Occipital lobe (tissue), 2 donors: Measurements from ENCODE around the gene GAPDHS. TPM values are rescaled to one million over a fixed set of nuclear protein-coding genes. Genes with fewer than 3 reads are reported as not detected.

Experiments
- DNase-seq: peaks from one replicate; lab custom pipeline; 2025; lab: John Stamatoyannopoulos, UW
- total RNA-seq: library from RNA; depleted of rRNA; stranded (reverse); fragments of >200 nt; gene quantifications from one replicate; pipeline ENCODE4 v1.2.3, GENCODE V29; 2014

Gene GAPDHS
- not detected for total RNA-seq

DNA sequence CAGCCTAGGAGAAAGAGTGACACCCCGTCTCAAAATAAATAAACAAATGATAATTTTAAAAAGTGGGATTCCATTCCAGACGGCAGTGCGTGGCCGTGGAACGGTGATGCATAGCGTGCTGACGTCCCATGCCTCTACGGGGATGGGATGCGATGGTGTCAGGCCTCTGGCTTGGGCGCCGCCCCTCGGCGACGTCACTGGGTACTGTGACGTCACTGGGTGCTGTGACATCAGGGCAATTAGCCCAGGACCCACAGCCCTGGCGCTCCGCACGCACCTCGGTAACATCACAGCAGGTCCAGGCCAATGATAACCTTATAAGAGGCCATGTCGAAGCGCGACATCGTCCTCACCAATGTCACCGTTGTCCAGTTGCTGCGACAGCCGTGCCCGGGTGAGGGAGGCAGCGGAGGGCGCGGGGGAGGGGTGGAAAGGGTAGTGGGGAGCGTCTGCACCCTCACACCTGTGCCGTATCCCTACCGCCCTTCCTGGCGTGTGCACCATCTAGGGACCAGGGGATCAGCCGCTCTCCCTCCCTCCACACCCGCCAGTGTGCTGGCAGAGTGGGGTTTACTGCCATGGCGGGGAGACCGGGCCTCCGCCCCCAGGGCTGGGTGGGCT is at the start of gene GAPDHS:
Gene GAPDHS, plus strand, starts transcription at position 256 of the 621 bp plus-strand sequence. Its CDS starts 72 bp downstream, at position 328.
- no peak for DNase-seq

DNA sequence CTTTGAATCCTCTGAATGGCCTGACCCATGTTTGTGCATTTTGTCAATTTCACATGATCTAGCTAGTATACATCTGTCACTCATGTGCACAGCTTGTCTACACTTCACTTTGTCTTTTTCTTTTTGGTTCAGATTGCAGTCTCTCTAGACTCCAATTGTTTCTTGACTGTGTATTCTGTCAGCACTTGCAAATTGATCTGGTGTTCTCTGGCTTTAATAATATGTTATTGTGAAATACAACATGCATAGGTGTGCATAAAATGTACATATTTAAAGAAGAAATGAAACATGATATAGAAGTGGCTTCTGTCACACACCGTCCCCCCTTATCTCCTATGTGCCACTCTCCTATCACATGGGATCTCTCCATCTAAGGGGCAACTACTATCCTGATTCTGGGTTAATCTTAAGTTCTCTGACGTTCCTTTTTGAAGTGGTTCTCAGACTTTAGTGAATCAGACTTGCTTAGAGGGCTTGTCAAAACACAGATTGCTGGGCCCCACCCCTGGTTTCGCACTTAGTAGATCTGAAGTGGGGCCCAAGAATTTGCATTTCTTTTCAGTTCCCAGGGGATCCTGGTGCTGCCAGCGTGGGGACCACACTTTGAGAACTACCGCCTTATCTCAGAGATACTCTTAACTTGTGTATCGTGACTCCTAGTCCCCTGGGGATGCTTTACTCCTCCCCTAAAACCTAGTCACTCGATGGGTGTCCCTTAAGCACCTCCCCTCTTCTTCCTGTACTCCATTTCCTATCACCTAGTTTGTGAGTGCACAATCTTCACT is 48.8 kb upstream of the GAPDHS start:
- DNase-seq, result no peak

DNA sequence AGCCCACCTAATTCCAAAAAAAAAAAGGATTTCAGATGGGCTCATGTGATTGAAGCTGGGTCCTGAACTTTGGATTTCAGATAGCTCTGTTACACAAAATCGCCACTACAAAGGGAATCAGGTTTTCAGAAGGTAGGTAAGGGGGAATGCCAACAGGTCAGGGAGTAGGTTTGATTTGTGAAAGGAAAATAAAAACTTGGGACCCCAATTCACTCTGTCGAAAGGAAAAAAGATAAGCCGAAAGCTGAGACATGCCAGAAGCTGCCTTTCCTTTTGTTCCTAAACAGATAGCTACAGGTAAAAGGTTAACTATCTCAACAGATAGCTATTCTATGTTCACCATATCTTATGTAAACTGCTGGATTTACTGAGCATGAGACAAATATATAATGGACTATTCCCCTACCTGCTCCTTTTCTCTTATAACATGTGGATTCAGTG is 47.0 kb upstream of the GAPDHS start:
- DNase-seq, result no peak

DNA sequence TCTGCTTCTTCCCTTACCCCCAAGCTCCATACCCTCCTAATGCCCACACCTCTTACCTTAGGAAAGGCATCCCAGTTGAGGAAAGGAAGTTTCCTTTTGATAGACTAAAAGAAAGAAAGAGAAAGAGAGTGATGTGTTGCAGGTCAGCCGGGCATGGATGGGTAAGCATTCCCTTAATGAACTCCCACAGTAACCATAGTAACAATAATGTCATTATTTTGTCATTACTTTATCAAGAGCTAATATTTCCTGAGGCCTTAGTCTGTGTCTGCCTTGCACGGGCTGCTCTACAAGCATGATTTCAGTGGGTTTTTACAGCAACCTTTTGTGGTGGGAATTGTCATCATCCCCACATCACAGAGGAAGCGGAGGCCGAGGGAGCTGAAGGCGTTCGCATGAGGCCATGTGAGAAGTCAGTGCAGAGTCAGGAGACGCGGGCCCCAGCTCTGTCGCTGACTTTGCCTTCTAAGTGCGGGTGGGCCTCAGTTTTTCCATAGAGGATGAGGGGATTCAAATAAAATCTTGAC is 45.5 kb upstream of the GAPDHS start:
- no peak for DNase-seq

DNA sequence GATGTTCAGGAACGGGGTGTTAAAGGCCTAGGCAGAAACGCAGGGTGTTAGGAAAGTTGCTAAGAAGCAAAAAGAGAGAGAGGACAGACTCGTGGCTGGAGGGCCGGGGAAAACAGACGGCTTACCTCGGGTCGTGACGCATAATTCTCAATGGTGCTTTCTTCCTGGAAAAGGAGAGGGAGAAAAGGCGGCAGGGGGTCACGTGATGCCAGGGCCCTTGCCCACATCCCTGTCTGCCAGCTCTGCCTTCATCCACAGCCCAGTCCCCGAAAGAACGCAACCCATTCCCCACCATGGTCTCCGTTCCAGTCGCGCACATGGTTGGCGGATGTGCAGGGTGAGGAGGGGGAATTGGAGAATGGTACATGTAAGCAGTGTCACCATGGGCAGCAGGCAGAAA is 44.6 kb upstream of the GAPDHS start:
- DNase-seq, result no peak

DNA sequence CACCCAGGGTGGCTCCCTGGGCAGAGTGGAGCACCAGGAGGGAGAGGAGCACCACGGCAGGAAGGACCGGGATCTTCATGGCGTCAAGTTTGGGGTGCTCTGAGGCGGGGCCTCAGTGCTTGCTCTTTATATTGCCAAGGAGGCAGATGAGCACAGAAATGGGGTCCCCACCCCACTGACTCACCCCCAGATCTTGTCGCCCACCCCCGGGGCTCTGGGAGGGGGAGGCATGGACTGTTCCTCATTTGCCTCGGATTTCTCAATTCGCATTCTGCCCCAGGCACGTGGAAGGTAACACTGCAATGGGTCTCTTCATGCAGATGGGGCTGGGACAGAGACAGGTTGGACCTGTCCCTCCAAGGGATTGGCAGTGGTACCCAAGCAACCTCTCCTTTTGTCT is 42.9 kb upstream of the GAPDHS start, which contains the start of gene KRTDAP:
Gene KRTDAP, minus strand, starts transcription at position 101 of the 400 bp plus-strand sequence. Its CDS starts 22 bp downstream, at position 79.
- no peak for DNase-seq

DNA sequence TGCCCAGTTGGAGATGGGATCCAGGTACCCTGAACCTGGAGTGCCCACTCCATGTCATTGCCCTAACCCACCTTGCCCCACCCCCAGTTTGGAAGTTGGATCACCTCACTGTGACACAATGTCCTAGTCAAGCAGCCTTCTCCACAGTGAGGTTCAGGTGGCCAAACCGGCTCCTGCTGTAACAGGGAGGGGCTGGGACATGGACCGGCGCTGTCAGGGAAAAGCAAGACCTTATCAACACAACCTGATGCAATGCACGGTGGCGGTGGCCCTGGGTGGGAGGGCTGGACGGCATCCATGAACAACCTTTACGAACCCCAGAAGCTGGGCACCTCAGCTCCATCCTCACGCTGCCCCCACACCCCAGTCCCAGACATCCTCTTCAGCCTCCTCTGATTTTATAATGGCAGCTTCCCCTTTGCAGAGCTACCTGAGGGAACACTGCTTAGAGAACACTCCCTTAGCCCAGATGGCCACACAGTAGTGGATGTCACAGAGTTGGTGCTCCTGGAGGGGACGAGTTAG is 41.4 kb upstream of the GAPDHS start:
- DNase-seq, result no peak

DNA sequence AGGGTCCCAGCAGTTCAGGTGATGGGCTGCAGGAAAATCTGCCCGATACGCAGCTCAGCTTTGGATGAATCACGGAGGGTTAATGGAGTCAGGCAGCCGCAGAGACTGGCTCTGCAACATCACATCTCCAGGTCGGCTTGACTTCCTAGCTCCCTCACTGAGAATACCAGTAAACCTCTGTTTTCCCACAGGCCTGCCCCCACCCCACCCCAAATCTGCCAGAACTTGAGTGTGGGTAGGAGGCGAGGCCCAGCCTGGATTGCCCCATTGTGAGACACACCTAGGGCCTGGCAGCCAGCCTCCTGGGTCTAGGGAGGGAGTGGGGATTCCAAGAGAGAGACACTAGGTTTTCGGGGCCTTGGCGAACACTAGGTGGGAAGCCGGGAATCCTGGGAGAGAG is 39.3 kb upstream of the GAPDHS start:
- DNase-seq, result no peak

DNA sequence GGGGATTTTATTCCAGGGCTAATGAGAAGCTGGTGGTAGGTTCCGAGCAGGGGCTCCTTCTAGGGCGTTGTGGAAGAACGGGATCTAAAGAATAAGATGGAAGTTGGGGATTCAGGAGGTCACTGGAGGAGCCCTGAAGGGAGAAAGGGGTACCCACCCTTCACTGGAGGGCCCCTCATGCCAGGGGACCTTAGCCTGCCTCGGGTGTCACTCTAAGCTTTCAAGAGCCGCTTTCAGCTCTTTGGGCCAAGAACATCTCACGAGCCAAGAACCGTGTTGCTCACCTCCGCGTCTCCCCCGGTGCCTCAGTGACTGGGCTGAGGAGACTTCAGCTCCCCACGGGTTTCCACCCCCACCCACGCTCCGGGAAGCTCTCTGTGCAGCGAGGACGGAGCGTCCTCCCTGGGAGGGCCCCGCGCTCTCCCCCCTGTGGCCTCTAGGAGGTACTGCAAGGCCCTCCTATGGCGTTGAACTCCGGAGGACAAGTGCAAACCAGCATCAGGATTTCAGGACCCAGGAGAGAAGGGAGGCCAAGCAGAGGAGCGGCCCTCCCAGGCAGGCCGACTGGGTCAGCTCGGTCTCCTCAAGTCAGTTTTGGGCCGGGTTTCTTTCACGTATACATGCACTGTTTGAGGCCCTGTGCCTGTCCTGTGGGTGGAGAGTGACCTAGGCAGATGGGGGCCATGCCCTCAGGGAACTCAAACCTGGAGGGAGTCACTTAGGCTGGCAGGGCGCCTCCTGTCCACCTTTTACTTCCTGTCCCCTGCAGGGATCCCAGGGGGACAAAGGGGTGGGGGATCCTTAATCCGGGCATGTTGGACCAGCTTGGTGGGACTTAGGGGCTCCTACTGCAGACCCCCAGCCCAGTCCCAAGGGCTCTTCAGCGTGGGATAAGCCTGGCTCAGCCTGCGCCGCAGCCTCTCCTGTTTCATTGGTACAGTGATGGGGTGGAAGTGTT is 37.9 kb upstream of the GAPDHS start:
- peak; percentile 51 for DNase-seq

DNA sequence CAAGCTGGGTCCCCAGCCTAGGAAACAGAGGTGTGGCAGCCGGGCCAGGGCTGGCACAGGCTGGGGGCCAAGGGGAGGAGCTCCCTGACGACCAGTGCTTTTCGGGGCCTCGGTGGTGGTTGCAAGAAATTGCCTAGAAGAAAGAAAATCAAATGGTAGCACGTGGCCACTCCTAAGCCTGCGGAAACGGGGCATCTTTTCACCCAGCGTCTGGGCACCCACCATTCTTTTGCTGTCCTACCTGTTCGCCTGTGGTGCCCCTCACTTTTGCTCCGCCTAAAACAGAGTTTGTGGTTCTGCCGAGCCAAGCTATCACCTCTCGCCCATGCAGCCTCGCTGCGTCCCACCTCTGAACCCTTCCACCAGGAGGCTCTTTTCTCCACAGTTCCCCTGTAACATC is 35.9 kb upstream of the GAPDHS start:
- DNase-seq, result no peak

DNA sequence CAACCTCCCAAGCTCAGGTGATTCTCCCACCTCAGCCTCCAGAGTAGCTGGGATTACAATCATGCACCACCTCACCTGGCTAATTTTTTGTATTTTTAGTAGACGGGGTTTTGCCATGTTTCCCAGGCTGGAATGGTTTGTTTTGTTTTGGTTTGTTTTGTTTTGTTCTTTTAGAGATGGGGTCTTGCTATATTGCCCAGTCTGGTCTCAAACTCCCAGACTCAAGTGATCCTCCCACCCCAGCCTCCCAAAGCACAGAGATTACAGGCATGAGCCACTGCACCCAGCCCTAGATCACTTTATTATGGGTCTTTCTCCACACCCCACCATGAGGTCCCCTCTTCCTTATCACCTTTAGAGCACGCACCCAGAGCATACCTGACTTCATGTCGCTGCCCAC is 35.0 kb upstream of the GAPDHS start:
- DNase-seq, result no peak

DNA sequence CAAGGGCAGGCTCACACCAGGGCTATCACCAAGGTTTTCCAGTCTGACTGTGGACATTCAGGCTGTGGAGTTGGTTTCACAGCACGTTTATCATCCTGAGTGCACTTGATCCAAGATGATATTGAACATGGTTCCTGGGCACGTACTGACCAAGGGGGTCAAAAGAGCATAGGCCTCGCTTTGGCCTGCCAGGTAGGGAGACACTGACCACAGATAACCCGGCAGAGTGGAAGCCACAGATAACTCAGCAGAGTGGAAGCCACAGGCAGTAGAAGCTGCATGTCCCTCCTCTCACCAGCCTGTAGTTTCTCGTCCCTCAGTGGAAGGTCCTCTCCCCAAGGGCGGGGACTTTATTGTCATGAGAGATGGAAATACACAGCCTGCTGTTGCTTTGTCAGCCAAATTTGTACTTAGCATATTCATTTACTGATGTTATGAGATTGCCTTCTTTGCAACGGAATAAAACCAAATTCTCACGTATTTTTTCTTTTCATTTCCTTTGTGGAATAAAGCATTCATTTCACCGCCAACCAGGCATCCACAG is 34.2 kb upstream of the GAPDHS start:
- no peak for DNase-seq

DNA sequence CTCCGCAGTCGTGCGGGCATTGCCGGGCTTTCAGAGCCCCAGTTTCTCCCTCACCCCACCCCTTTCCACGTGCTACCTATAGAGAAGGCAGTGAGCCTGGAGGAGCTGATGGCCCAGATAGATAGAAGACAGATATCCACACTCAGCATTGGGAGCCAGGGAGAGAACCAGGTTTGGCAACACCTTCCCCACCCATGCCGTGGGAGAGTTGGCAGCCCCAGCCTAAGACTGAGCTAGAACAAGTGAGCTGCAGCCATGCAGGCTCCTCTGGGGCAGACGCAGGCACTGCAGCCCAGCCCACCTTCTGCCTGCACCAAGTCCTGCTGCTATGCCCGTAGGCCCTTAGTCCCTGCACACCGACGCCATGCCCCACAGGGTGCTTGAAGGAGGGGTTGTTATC is 32.6 kb upstream of the GAPDHS start:
- DNase-seq, result no peak

DNA sequence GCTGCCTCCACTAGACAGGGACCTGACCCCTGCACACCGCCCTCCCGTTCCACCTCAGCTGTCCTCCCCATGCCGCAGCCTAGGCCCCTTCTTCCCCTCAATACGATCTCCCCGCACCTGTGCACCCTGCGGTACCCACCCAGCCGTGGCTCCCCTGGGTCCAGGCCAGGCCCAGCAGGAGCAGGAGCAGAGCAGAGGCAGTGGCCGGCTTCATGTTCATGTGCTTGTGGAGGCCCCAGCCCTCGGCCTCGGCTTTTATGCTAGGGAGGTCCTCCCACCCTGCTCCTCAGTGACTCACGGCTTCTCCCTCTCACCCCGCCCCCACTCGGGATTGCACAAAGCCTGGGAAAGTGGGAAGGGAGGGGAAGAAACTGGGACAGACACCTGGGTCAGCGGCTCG is 31.6 kb upstream of the GAPDHS start:
- peak; percentile 40 for DNase-seq

DNA sequence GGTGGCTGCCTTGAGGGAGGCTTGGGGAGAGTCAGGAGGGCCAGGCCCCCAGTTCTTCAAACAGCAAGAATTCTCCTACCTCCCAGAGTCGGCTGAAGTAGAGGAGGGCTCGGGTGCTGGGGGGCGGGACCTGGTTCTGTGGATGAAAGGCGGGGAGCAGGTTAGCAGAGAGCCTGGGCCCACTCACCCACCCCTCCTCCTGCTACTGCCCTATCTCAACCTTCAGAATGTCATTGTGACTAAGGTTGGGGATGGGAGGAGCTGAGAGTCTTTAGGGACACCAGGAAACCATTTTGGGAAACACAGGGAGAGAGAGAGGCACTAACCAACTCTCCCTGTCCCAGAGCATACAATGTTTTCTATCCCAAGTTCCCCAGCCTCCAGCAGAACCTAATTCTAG is 30.5 kb upstream of the GAPDHS start:
- DNase-seq, result no peak

DNA sequence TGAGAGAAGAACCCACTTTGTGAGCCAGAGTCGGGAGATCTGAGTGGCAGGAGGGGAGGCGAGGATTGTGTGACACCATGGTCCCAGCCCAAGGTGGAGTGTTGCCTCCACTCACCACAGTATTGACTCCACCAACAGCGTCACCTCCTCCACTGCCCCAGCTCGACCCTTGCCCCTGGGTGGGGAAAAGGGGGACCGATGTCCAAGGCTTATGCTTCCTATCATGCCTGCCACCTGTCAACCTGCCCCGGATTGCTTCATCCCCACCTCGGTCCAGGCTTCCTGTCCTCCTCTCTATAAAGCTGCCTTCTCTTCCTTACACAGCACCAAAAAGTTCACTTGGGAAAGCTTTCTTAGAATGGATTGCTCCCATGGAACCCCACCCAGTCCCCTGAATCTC is 27.2 kb upstream of the GAPDHS start:
- DNase-seq, result no peak

DNA sequence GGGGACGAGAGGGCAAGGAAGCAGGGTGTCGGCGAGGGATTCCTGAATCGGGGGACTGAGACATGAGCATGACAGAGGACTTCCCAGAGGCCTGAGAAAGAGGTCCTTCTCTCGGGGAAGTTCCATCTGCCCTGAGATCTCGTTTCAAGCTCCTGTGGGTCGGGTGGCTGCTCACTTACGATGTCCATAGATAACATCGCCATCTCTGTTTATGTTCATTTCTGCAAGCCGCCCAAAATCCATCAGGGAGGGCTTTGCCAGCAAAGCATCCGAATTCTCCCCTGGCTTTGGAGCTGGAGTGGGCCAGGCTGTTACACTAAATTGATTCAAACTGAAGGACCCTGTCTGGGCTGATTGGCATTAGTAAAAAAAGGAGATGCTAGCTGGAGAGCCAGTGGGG is 25.7 kb upstream of the GAPDHS start:
- DNase-seq, result no peak

DNA sequence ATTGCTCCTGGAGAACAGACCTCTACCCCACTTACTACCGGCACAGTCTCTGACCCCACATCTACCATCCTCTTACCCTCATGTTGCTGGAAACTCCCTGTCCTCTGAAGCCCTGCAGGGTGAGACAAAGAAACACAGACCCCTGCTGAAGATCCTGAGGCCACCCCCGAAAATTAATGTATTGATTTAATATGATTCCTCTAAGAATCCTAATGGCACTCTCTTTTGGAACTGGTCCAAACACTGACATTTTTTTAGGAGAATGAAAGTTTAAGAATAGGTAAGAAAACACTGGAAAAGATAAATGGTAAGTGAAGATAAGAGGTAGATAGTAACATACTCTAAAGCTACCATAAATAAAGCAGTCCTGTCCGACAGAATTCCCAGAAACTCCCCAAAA is 25.1 kb upstream of the GAPDHS start:
- no peak for DNase-seq

DNA sequence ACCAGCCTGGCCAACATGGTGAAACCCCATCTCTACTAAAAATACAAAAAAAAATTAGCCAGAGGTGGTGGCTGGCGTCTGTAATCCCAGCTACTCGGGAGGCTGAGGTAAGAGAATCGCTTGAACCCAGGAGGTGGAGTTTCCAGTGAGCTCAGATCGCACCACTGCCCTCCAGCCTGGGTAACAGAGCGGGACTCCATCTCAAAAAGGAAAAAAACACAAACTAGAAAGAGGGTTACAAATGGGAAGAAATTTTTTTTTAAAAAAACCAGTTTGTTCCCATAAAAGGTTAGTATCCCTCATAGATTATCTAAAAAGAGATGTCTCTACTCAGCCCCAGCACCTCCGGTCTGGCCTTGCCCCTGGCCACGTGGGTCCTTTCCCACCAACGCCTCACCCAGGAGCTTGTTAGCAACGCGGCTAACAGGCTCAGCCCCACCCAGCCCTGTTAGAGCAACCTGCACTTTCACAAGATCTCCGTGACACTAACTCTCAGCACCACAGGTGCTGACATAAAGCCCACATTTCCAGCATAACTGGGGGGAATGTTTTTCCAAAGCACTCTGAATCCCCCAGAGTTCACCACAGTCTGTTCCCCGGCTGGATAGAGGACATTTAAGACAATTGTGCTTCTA is 24.1 kb upstream of the GAPDHS start:
- DNase-seq, result no peak

DNA sequence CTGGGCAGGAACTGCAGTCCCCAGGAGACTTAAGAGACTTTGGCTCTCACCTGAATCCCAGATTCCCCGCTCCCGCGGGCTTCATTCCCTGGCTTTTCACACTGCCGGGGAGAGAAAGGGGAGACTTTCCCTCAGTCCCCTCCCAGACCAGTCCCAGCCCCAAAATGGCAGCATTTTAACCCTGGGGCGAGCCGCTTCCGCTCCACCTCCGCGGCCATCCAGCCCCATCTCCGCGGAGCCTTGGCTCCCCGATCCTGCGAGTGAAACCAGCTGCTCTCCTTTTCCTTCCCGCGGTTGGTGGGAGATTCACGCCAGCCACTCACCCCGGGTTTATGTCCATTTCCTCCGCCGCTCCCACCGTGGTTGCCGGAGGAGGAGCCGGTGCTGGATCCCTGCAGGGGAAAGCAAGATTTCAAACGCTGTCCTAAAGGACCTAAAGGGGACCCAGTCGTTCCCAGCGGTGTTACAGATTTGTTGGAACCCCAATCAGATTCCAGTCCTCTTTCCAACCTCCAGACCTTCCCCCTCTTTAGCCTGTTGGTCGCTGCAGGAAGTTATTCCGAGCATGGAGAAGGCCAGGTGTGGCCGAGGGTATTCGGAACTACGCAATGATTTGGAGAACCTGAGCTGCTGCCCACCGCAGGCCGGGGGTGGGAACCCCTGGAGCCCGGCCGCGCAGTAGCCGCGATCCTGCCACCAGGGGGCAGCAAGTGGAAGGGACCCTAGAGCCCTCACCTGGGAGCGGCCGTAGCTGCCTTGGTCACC is 23.2 kb upstream of the GAPDHS start:
- DNase-seq, result peak; percentile 29
